ENCODE data around the gene DENND4B.

DNA sequence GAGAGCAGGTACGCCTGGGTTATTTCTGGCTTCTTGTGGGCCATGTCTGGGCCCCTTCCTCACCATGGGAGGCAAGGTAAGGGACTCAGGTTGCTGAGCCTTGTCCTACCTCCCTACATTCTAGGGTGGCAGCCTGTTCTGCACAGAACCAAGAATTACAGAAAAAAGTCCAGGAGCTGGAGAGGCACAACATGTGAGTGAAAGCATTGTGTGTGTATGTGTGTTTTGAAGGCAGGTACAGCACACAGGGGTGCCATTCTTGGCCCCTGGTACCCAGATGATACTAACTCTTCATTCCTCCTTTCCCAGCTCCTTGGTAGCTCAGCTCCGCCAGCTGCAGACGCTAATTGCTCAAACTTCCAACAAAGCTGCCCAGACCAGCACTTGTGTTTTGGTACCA is 26.6 kb upstream of the DENND4B start:
- no peak for TF ChIP-seq POLR2AphosphoS5 (IDR thresholded peaks at IDR 0.05; ENCODE audit: borderline replicate concordance, low read depth, low read length)
- no peak for TF ChIP-seq FOXP2 (optimal IDR thresholded peaks at IDR 0.05; ENCODE audit: control extremely low read depth, extremely low read length, insufficient read depth)
